AG04450 (cell line): ENCODE measurements around the gene SGTA. TPM values are rescaled to one million over a fixed set of nuclear protein-coding genes. Genes with fewer than 3 reads are reported as not detected.

ENCODE experiments used
- CTCF ChIA-PET: fragments of 300-600, 350-600 bp; formaldehyde crosslinking; extraction: SDS; loops from one replicate; lab custom pipeline; 2022; ENCODE audit warnings: antibody characterized with exemption, inconsistent platforms; lab: Charles Lee
- POLR2A ChIA-PET: fragments of 350-600 bp; formaldehyde crosslinking; extraction: SDS; loops from one replicate; lab custom pipeline; 2021; ENCODE audit warnings: antibody characterized with exemption, inconsistent platforms; lab: Yijun Ruan, JAX
- DNase-seq: peaks from one replicate; pipeline ENCODE4 v3.0.0-alpha.2; 2011; ENCODE audit warnings: low read depth, low spot score
- H3K27ac ChIP-seq: one replicate; pipeline ENCODE4 v1.5.1; 2012; ENCODE audit warnings: low read depth, low read length, control low read depth
- H3K27me3 ChIP-seq: one replicate; pipeline ENCODE4 v1.6.0; 2012; ENCODE audit warnings: low read length; ENCODE audit not compliant: control insufficient read depth, insufficient read depth
- H3K4me3 ChIP-seq: 2 replicates; pipeline ENCODE4 v1.5.1; 2011; ENCODE audit warnings: mild to moderate bottlenecking, low read depth, low read length, control low read depth
- H3K9me3 ChIP-seq: 2 replicates; pipeline ENCODE4 v1.5.1; 2012; ENCODE audit warnings: low read length; ENCODE audit not compliant: control insufficient read depth, insufficient read depth
- CTCF ChIP-seq: IDR thresholded peaks from 2 replicates; pipeline ENCODE4 v1.5.1; 2011; ENCODE audit warnings: low read depth, low read length, control low read depth, inconsistent platforms
- polyA plus RNA-seq: library from polyadenylated mRNA; depleted of rRNA; stranded (reverse); fragments of >200 nt; gene quantifications from 2 replicates; pipeline ENCODE4 v1.2.3, GENCODE V29; 2011

SGTA gene
- polyA plus RNA-seq, 1 experiment, result 44.0 TPM

- H3K9me3 ChIP-seq, result peaks cover 20% of the 10 kb centered on the region
- peak overlapping the region; percentile 61 for H3K4me3 ChIP-seq
- DNase-seq, result no peak
- ChIA-PET CTCF (interaction anchor here (0.6 kb wide), 1 partner anchor 16 kb away, joined by 4 read pairs; no protein-coding TSS in a partner anchor), POLR2A (no interaction called here)
- H3K27me3 ChIP-seq, result no peaks in the 10 kb centered on the region
- TF ChIP-seq CTCF, result peak; percentile 22; the same call in 1 of the 2 replicates
- peak overlapping the region; percentile 47 for H3K27ac ChIP-seq
These were observed 62.9 kb downstream of the SGTA start for GRCh38 chr19:2719920-2720776.

- Histone ChIP-seq H3K27ac (no peak overlapping the region), H3K4me3 (no peak overlapping the region; the same call in 1 of the 2 replicates), H3K27me3 (no peaks in the 10 kb centered on the region), H3K9me3 (peaks cover 27% of the 10 kb centered on the region)
- CTCF ChIA-PET, result interaction anchor here (0.6 kb wide), 1 partner anchor 15 kb away, joined by 4 read pairs; no protein-coding TSS in a partner anchor
- no peak for TF ChIP-seq CTCF
- POLR2A ChIA-PET, result no interaction called here
- DNase-seq, result no peak
These were observed 63.8 kb downstream of the SGTA start for GRCh38 chr19:2719232-2719735.

GRCh38 chr19:2717638-2718541, 65.2 kb downstream of the SGTA start:
- POLR2A ChIA-PET, result no interaction called here
- no peak for DNase-seq
- Histone ChIP-seq H3K27me3 (no peaks in the 10 kb centered on the region), H3K9me3 (peaks cover 27% of the 10 kb centered on the region), H3K27ac (no peak overlapping the region), H3K4me3 (no peak overlapping the region)
- TF ChIP-seq CTCF, result no peak
- CTCF ChIA-PET, result no interaction called here

- CTCF ChIA-PET, result interaction anchor here (0.6 kb wide), 1 partner anchor 561 kb away, joined by 3 read pairs; no protein-coding TSS in a partner anchor
- Histone ChIP-seq H3K27ac (no peak overlapping the region), H3K9me3 (peaks cover 27% of the 10 kb centered on the region), H3K4me3 (no peak overlapping the region), H3K27me3 (no peaks in the 10 kb centered on the region)
- no peak for TF ChIP-seq CTCF
- no peak for DNase-seq
- POLR2A ChIA-PET, result no interaction called here
These were observed 66.1 kb downstream of the SGTA start for GRCh38 chr19:2716722-2717637.
